ENCODE results near the gene RIOX2.

Gene RIOX2

DNA sequence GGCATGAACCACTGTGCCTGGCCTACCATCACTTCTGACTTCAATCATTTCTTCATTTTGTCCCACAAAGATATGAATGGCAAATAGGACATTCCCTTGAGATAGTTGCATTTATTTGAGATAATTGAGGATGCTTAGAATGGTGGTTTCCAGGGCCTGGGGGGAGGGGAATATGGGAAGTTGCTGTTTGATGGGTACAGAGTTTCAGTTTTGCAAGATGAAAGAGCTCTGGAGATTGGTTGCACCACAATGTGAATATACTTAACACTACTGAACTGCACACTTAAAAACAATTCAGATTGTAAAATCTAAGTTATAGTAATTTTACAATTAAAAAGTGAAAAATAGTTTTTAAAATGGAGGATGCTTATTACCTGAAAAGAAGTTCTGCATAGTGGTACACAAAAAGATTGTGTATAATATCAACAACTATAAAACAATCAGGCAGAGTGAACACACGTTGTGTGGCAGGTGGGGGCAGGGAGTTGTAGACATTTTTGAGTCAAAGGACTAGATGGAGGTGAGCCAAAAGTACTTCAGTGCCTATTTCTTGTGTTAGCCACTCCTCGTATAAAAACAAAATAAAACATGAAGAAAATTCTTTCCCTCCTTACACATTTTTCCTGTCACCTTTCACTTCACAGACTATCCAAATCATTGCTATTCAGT is 18.5 kb upstream of the RIOX2 start:
- DNase-seq (ENCODE audit: low spot score), result no peak

DNA sequence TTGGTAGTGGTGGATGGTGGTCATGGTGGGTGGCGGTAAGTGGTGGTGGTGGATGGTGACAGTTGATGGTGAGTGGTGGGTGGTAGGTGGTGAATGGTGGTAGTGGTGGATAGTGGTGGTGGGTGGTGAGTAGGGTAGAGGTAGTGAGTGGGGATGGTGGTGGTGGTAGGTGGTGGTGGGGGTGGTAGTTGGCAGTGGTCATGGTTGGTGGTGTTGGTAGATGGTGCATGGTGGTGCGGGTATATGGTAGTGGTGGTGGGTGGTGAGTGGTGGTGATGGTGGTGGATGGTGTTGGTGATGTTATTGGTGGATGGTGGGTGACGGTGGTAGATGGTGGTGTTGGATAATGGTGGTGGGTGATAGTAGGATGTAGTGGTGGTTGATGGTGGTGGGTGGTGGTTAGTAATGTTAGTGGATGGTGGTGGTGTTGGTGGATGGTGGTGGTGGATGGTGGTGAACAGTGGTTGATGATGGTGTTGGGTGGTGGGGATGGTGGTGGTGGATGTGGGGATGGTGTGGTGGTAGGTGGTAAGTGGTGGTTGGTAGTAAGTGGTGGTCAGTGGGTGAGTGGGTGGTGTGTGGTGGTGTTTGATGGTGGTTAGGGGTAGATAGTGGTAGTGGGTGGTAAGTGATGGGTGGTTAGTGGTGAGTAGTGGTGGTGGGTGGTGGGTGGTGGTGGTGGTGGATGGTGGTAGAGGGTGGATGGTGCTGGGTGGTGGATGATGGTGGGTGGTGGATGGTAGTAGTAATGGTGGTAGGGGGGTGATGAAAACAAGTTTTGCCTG is 16.7 kb upstream of the RIOX2 start:
- no peak for DNase-seq (ENCODE audit: low spot score)

DNA sequence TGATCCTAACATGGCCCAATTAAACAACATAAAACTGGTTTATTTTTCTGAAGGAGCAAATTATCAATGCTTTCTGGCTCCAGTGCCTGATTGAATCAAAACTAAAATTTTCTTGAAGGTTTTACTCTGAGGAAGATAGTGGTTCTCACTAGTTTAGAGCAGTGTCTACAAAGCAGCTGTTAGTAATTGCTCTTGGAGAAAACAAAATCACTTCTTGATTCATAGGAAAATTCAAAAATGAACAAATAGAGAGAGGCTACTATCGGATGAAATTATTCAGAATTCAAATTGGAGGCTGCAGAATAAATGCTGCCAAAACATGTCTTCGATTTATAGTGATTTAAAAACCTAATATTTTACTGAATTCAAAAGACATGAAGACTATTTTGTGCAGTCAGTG is 15.1 kb upstream of the RIOX2 start:
- no peak for DNase-seq (ENCODE audit: low spot score)

DNA sequence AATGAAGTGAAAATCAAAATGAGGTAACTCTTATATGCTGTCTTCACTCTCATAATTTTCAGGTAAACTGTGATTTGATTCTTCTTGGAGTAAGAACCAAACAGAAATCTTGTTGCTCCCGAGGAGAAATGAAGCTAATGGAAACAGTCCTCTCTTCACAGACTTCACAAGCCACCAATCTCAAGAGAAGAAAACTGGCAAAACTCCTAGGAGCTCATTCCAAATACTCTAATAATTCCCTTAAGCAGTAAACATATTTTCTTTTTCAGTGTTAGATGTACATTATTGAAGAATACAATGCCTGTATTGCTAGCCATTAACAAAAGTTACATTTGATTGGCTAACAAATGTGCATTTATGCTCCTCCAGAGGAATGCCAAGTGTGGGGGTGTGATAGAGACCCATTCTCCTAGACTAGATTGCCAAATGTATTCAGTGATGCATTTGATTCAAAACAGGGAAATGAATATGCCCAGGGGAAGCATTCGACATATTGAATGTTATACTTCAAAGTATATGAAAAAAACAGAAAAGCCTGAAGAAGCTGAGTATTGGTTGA is 11.8 kb upstream of the RIOX2 start:
- DNase-seq (ENCODE audit: low spot score), result no peak

DNA sequence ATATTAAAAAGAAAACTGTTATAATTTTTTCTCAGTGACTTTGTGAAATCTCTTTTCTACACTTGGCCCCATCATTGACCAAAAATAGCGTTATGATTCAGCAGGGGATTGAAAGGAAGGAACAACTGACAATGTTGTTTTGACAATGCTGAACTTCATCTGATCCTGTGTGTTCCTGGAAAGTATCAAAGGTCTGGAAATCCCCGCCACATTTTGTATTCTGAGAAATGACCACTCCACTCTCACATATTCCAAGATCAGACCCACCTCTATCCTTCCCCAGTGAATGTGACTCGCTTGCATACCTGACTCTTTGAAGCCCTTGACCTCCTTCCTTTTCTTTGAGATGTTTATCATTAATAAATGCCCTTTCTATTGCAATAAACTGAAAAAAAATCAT is 9.7 kb upstream of the RIOX2 start:
- DNase-seq (ENCODE audit: low spot score), result no peak

DNA sequence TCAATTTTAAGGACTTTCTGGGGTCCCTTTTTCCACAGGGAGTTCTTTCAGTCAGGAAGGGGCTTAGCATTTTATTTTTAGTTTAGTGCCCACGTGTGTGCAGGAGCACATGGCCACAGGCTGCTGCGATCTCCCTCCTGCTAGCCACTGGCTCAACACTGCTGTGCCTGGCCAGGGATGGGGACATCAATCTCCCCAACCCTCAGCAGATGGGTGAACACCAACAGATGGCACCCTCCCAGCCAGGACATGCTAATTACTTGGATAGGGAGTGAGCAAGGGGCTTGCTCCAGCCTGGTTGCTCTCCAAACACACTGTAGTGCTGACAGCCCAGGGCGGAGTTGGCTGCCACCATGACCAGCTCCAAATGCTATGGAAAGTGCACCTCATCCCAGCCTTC is 7.4 kb upstream of the RIOX2 start:
- DNase-seq (ENCODE audit: low spot score), result no peak

DNA sequence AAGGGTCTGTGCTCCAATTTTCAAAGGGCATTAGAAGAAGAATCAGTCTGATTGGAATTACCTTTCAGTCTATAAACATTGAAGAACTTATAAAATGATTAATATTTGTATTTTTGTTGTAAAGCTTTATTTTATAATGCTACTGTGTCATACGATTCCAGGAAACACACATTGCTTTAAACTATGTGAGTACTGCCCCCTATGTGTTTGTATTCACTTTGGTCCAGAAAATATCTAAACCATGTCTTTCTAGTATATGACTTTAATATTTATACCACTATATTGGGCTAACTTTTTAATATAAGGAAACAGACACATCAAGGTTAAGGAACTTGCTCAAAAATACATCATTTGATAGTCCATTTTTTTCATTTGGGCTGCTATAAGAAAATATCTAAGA is 3.2 kb upstream of the RIOX2 start:
- no peak for DNase-seq (ENCODE audit: low spot score)

DNA sequence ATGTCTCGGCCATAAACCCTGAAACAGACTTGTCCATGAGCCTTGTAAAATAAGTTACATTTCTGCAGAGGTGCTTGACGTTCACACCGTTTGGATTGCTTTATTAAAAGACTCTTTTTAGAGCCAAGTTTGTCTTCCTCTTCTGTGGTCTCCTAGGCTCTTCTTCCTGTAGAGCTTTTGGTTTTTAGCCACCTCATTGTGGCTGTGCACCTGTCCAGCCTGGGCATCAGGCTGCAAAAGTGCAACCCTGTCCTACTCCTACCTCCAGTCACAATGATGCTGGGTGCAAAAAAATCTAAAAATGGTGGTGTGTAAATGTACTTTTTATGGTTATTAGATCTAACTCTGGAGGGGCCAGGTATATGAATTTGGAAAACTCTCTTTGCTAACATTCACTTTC is 2.8 kb upstream of the RIOX2 start:
- DNase-seq (ENCODE audit: low spot score), result no peak

DNA sequence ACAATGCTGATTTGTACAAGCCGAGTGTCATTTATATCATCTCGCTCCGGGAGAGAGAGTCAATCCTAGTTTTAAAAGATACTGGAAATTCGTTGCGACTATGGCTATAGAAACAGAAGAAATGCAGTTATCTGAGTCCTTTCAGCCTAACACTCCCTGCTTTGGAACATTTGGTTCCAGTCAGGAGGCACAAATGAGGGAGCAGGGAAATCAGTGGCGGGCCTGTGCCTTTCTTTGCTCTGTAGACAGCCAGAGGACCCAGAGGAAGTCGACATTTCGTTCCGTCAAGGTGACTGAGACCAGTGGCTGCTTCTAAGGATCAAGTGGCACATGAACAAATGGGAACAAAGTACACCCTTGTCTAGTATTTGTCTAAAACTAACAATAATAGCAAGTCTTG is 745 bp upstream of the RIOX2 start:
- no peak for DNase-seq (ENCODE audit: low spot score)

DNA sequence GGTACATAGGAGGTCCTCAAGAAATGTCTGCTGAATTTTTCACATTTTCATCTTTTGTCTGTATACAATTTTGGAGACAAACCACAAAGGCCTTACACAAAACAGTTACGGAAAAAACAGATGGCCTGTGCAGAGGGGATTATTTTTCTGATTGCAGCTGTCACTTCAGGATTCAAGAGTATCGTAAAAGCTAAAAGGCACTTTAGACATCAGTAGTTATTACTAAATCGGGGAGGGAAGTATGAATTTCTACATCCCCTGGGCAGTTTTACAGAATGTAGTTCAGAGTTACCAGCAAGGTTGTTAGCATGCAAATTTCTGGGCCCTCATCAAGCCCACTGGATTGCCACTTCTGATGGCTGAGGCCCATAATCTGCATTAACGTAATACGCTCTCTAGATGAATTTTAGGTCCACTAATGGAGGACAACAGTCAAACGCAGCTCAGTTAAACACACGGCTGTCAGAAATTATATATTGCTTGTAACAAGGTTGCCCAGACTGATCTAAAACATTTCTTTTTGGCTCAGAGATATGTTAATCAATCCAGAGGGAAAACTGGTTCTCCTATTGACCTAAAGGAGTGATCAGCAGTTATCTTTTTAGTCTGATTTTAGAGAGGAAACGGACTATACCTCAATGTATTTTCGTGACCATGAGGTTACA is 1.1 kb downstream of the RIOX2 start:
- no peak for DNase-seq (ENCODE audit: low spot score)

DNA sequence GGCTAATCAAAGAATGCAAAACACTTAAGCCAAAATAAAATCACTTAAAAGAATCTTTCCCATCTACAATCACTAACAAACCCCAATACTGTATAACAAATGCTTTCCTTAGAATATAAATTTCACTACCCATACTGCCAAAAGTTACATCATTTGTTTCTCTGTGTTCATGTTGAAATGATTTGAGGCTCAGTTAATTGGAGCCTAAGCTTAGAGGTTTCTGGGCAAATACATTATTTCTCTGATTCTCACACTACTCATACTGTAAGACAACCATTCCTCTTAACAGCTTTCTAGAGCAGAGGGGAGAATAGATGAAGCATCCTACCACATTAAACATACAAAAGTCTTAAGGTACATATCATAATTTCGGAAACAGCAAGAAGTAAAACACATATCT is 2.1 kb downstream of the RIOX2 start:
- DNase-seq (ENCODE audit: low spot score), result no peak

DNA sequence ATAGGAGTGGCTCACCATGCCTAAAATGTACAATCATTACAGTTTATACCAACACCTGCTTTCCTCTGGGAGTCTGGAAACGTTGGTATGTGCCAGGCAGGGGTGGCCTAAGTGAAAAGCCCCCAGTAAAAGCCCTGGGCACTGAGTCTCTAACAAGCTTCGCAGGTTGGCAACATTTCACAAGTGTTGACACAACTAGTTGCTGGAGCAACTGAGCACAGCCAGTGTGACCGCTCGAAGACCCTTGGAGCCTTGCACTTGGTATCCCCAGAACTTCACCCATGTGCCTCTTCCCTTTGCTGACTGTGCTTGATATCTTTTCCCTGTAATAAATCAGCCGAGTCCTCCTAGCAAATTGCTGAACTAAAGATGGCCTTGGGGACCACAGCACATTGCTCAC is 2.7 kb downstream of the RIOX2 start:
- no peak for DNase-seq (ENCODE audit: low spot score)

DNA sequence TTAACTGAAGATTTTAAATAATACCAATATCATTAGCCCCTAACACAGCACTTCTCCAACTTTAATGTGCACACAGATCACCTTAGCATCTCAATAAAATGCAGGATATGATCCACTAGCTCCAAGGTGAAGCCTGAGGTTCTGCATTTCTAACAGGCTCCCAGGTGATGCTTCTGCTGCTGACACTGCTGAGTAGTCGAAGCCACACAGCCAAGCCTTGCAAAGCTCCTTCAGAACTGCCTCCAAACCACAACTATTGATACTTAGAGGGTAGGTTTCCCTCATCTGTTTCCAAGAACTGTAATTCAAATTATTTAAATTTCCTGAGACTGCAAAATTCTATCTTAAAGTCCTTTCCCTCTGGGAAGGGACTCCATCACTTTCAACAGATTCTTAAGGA is 3.9 kb downstream of the RIOX2 start:
- DNase-seq (ENCODE audit: low spot score), result no peak

DNA sequence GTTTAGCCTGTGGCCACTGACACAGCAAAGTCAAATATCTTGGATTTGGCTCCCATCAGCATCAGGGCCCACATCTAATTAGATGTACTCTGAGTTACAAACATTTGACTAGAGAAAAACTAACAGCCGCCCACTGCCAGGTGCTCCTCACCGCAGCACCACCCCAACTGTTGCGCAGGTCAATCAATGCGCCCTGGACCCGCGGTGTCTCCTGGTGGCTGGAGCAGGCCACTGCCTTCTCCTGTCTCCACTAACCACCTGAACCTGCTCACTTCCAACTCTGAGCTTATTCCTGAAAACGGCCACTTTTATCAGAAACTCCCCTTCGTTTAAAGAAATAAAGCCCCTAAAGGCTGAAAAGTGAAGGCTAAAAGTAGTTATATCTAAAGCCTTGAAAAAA is 4.3 kb downstream of the RIOX2 start:
- DNase-seq (ENCODE audit: low spot score), result no peak

DNA sequence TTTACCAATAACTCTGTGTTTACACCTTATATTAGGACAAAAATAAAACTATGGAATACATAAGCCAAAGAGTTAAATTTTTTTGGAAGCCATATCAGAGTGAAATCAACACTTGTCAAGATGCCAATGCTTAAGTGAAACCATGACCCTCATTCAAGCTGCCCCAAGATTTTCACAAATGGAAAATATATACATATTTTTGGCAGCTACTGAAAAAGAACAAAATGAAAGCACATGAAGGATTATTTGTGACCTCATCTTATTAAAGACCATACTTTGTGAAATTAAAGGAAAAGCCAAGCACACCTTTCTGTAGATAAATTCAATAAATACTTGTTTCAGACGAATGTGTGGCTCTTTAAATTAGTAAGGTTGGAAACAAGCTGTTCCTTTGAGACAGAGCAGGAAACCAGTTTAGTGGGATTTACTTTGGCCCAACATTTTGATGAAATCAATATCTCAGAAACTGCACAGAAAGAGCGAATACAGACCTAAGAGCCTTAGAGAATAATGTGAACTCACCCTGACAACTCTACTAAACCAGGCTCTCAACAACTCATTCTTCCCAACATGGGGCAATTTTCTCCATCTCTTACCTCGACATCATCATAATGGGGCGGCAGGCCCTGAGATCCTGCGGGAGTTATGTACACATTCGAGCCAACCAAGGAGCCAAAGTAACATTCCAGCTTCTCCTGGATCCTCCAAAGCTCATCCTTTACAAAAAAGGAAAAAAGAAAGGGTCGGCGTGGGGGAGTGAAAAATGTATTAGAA is 11.1 kb downstream of the RIOX2 start:
- DNase-seq (ENCODE audit: low spot score), result no peak

DNA sequence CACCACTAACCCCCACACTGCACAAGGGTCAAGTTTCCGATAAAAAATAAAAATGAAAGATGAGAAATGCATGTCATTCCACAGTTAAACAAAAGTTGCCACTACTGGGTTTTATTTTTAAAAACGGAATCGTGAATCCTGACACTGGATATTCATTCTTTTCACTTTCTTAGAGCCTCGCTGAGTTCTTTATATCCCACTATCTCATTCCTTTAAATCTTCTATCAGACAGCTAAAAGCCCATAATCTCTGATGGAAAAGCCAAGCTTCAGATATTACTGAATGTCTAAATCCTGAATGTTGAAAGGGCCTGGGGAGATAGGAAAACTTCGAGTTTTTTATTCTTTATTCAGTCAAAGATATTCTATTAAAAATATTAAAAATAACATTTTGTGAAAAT is 11.7 kb downstream of the RIOX2 start:
- DNase-seq (ENCODE audit: low spot score), result no peak

DNA sequence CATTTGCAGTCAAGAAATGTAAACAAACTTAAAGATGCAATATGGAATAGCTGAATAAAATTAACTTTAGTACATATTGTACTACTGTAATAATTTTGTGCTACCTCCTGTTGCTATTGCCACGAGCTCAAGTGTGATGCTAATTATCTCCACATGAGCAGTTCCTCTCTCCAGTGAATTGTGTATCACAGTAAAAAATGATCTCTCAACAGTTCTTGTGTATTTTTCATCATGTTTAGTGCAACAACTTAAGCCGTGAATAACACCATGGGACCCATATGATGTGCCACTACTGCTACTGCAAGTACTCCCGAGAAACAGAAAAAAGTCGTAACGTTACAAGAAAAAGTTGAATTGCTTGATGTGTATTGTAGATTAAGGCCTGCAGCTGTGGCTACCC is 12.4 kb downstream of the RIOX2 start:
- DNase-seq (ENCODE audit: low spot score), result no peak

DNA sequence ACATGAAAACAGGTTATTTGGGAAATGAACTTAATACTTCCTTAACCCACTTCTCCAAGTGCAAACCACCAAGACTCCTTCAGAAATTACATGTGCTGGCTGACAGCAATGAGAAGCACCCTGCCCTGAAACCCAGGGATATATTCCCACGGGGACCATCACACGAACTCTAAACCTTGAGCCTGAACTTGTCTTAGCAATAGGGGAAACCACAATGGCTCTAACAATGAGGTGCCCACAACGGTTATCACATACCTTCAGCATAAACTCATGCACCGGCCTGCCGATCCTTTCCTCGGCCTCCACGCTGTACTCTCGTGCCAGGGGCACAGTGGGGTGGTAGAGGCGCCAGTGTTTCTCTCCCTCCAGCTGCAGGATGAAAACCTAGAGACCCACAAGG is 13.4 kb downstream of the RIOX2 start:
- no peak for DNase-seq (ENCODE audit: low spot score)

DNA sequence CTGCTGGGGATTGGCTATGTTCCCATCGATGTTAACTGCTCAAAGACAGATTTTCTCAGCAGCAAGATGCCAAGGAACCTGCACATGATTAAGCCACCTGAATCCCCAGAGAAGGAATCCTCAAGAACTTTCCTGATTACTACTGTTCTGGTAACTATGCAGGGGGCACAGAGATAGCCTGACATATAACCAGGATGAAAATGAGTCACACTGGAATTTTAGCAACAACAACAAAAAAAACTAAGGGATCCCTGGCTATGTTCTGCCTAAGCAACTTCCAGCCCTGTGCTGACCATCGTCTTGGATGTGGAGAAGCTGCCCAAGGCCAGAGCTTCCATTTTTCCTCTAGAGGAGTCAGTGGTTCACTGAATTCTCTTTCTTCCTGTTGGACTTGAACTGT is 13.8 kb downstream of the RIOX2 start:
- no peak for DNase-seq (ENCODE audit: low spot score)

DNA sequence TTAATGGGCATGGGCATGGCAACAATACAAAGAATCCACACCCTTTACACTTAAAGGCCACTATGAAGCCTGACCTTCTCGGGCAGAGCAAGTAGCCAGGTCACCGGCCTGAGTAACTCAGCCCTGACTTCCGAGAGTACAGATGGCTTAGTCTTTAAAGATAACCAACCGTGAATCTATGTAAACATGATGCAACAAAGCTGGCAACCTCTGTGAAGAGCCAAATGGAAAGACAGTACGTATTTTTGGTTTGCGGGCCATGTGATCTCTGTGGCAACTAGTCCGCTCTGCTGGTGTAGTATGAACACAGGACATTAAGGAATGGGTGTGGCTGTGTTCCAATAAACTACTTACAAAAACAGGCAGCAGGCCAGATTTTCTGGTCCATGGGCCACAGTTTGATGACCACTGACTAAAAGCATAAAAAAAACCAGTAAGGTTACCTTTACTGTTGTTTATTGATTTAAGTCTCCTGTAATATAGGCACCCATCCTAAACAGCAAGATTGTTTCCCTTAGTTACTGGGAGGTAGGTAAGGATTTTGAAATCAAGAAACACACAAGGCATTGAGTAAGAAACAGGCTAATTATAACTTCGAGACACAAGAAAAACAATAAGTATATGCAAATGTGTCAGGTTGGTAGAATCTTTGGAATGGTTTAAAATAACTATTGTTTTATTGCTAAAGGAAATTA is 14.5 kb downstream of the RIOX2 start:
- no peak for DNase-seq (ENCODE audit: low spot score)

DNA sequence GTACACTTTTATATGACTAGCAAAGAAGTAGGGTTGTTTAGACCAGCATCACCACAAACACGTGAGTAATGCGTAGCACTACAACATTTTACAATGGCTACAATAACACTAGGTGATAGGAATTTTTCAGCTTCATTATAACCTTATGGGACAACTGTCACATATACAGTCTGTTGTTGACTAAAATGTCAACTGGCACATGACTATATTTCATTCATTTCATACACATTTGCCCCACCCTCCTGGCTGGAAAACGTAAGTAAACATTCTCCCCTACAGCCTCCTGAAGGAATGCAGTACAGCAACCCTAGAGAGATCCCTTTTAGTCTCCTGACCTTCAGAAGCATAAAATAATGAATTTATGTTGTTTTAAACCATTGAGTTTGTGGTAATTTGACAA is 16.2 kb downstream of the RIOX2 start:
- DNase-seq (ENCODE audit: low spot score), result no peak

Data from HuH-7 (cell line).